ENCODE results near the gene SLC25A10. TPM values are rescaled to one million over a fixed set of nuclear protein-coding genes. Genes with fewer than 3 reads are reported as not detected.

Gene SLC25A10
- total RNA-seq, 1 experiment from 2014 or later: 117 TPM

GRCh38 chr17:81681672-81682071 lies 30.4 kb upstream of the SLC25A10 start:
- Histone ChIP-seq H3K9ac (ENCODE audit: low read length) (no peak overlapping the region), H3F3A (ENCODE audit: low read length, unreplicated experiment) (peaks cover 5% of the 10 kb centered on the region), H3K4me3 (ENCODE audit: low read length) (no peak overlapping the region), H3K4me2 (ENCODE audit: low read length) (no peak overlapping the region), H3K36me3 (ENCODE audit: low read depth, low read length) (peaks cover 14% of the 10 kb centered on the region; the same call in 1 of the 2 replicates), H3K79me2 (ENCODE audit: low read length) (peaks cover 57% of the 10 kb centered on the region), H3K27ac (ENCODE audit: low read length) (no peak overlapping the region), H3K27me3 (ENCODE audit: low read length) (no peaks in the 10 kb centered on the region), H3K4me1 (ENCODE audit: insufficient read depth, low read length) (peaks cover 24% of the 10 kb centered on the region), H2AFZ (ENCODE audit: low read length) (no peak overlapping the region), H3K9me2 (replicated peaks; ENCODE audit: low read length) (no peaks in the 10 kb centered on the region), H3K9me3 (ENCODE audit: low read length) (no peaks in the 10 kb centered on the region), H4K20me1 (ENCODE audit: low read length) (peaks cover 21% of the 10 kb centered on the region)
- ChIA-PET CTCF (interaction anchor here (0.6 kb wide), 1 partner anchor 32 kb away, joined by 6 read pairs; no protein-coding TSS in a partner anchor), POLR2A (ENCODE audit: unreplicated experiment) (no interaction called here)
- ATAC-seq (no peak), DNase-seq (no peak)
- intact Hi-C loops (cut with micrococcal nuclease): no loop called here
- BruUV-seq (replicated peaks): no TSS peak
- no peak for TF ChIP-seq EZH2phosphoT487 (IDR thresholded peaks at IDR 0.05; ENCODE audit: borderline replicate concordance, low read length)
- TF ChIP-seq EZH2 (IDR thresholded peaks at IDR 0.05; ENCODE audit: low read length, unreplicated experiment): no peak
- TF ChIP-seq CTCF (conservative IDR thresholded peaks at IDR 0.05; ENCODE audit: low read depth, low read length): no peak

GRCh38 chr17:81682565-81683207 lies 29.4 kb upstream of the SLC25A10 start:
- DNase-seq (no peak), ATAC-seq (no peak)
- intact Hi-C loops (cut with micrococcal nuclease): no loop called here
- H4K20me1 ChIP-seq (ENCODE audit: low read length): peaks cover 31% of the 10 kb centered on the region
- H3K79me2 ChIP-seq (ENCODE audit: low read length): peaks cover 67% of the 10 kb centered on the region
- no peak for TF ChIP-seq CTCF (conservative IDR thresholded peaks at IDR 0.05; ENCODE audit: low read depth, low read length)
- TF ChIP-seq EZH2phosphoT487 (IDR thresholded peaks at IDR 0.05; ENCODE audit: borderline replicate concordance, low read length): no peak
- TF ChIP-seq EZH2 (IDR thresholded peaks at IDR 0.05; ENCODE audit: low read length, unreplicated experiment): no peak
- peak overlapping the region; percentile 83 for H2AFZ ChIP-seq (ENCODE audit: low read length)
- H3K27ac ChIP-seq (ENCODE audit: low read length): peak overlapping the region; percentile 38; the same call in 1 of the 2 replicates
- no peaks in the 10 kb centered on the region for H3K9me2 ChIP-seq (replicated peaks; ENCODE audit: low read length)
- peaks cover 5% of the 10 kb centered on the region for H3F3A ChIP-seq (ENCODE audit: low read length, unreplicated experiment)
- H3K9ac ChIP-seq (ENCODE audit: low read length): peak overlapping the region; percentile 95
- no peaks in the 10 kb centered on the region for H3K27me3 ChIP-seq (ENCODE audit: low read length)
- H3K4me1 ChIP-seq (ENCODE audit: insufficient read depth, low read length): peaks cover 24% of the 10 kb centered on the region
- ChIA-PET CTCF (interaction anchor here (0.6 kb wide), 1 partner anchor 31 kb away, joined by 6 read pairs; no protein-coding TSS in a partner anchor), POLR2A (ENCODE audit: unreplicated experiment) (interaction anchor here (0.5 to 0.7 kb wide), 2 partner anchors 15 to 43 kb away, joined by 3 to 9 read pairs; no protein-coding TSS in a partner anchor)
- H3K4me3 ChIP-seq (ENCODE audit: low read length): peak overlapping the region; percentile 87
- no TSS peak for BruUV-seq (replicated peaks)
- H3K9me3 ChIP-seq (ENCODE audit: low read length): no peaks in the 10 kb centered on the region
- H3K36me3 ChIP-seq (ENCODE audit: low read depth, low read length): peaks cover 21% of the 10 kb centered on the region
- H3K4me2 ChIP-seq (ENCODE audit: low read length): peak overlapping the region; percentile 82

GRCh38 chr17:81683208-81683583 lies 28.9 kb upstream of the SLC25A10 start:
- TF ChIP-seq EZH2 (IDR thresholded peaks at IDR 0.05; ENCODE audit: low read length, unreplicated experiment) (no peak), CTCF (conservative IDR thresholded peaks at IDR 0.05; ENCODE audit: low read depth, low read length) (no peak), EZH2phosphoT487 (IDR thresholded peaks at IDR 0.05; ENCODE audit: borderline replicate concordance, low read length) (no peak)
- Histone ChIP-seq H3K27ac (ENCODE audit: low read length) (peak overlapping the region; percentile 38), H3K9me3 (ENCODE audit: low read length) (no peaks in the 10 kb centered on the region), H3K4me2 (ENCODE audit: low read length) (peak overlapping the region; percentile 82), H3K27me3 (ENCODE audit: low read length) (no peaks in the 10 kb centered on the region), H3K4me1 (ENCODE audit: insufficient read depth, low read length) (peaks cover 24% of the 10 kb centered on the region), H2AFZ (ENCODE audit: low read length) (peak overlapping the region; percentile 83), H3K9me2 (replicated peaks; ENCODE audit: low read length) (no peaks in the 10 kb centered on the region), H3K4me3 (ENCODE audit: low read length) (peak overlapping the region; percentile 87), H3K79me2 (ENCODE audit: low read length) (peaks cover 72% of the 10 kb centered on the region), H3K36me3 (ENCODE audit: low read depth, low read length) (peaks cover 24% of the 10 kb centered on the region), H3K9ac (ENCODE audit: low read length) (peak overlapping the region; percentile 95), H4K20me1 (ENCODE audit: low read length) (peaks cover 34% of the 10 kb centered on the region), H3F3A (ENCODE audit: low read length, unreplicated experiment) (peaks cover 5% of the 10 kb centered on the region)
- ATAC-seq (peak; percentile 0), DNase-seq (no peak)
- intact Hi-C loops (cut with micrococcal nuclease): no loop called here
- CTCF ChIA-PET: interaction anchor here (0.8 kb wide), 1 partner anchor 18 kb away, joined by 3 read pairs; no protein-coding TSS in a partner anchor
- no TSS peak for BruUV-seq (replicated peaks)
- POLR2A ChIA-PET (ENCODE audit: unreplicated experiment): interaction anchor here (0.5 to 0.8 kb wide), 2 partner anchors 18 to 42 kb away, joined by 3 to 9 read pairs; no protein-coding TSS in a partner anchor

Measured in PC-3 (cell line).